GM18508 (cell line): Measurements from ENCODE around the gene LTBP1.

Experiments
- ATAC-seq: cut with Tn5 transposase; IDR thresholded peaks from one replicate; pipeline ENCODE4 v1.9.1; 2021; ENCODE audit warnings: moderate number of reproducible peaks; ENCODE audit not compliant: insufficient read depth, unreplicated experiment

The LTBP1 gene

GRCh38 chr2:33106115-33106514 lies 159.4 kb downstream of the LTBP1 start:
- no peak for ATAC-seq

GRCh38 chr2:33107690-33108482 lies 161.1 kb downstream of the LTBP1 start:
- no peak for ATAC-seq

- no peak for ATAC-seq
These were observed 162.0 kb downstream of the LTBP1 start for GRCh38 chr2:33108483-33109443.

GRCh38 chr2:33110461-33110860 lies 163.7 kb downstream of the LTBP1 start:
- ATAC-seq = no peak

GRCh38 chr2:33111002-33111446 lies 164.3 kb downstream of the LTBP1 start:
- no peak for ATAC-seq

- ATAC-seq = no peak
These were observed 168.4 kb downstream of the LTBP1 start for GRCh38 chr2:33115196-33115595.

GRCh38 chr2:33115728-33116127 lies 169.0 kb downstream of the LTBP1 start:
- no peak for ATAC-seq

GRCh38 chr2:33116799-33117198 lies 170.0 kb downstream of the LTBP1 start:
- ATAC-seq = no peak

GRCh38 chr2:33118651-33119050 lies 171.9 kb downstream of the LTBP1 start:
- no peak for ATAC-seq

GRCh38 chr2:33121416-33121815 lies 174.7 kb downstream of the LTBP1 start:
- no peak for ATAC-seq

GRCh38 chr2:33121925-33122324 lies 175.2 kb downstream of the LTBP1 start:
- no peak for ATAC-seq

- no peak for ATAC-seq
These were observed 176.0 kb downstream of the LTBP1 start for GRCh38 chr2:33122726-33123125.

GRCh38 chr2:33123216-33123615 lies 176.5 kb downstream of the LTBP1 start:
- ATAC-seq = no peak

- ATAC-seq = no peak
These were observed 179.8 kb downstream of the LTBP1 start for GRCh38 chr2:33126552-33126951.

- no peak for ATAC-seq
These were observed 180.2 kb downstream of the LTBP1 start for GRCh38 chr2:33126958-33127357.

GRCh38 chr2:33129263-33130053 lies 182.7 kb downstream of the LTBP1 start:
- ATAC-seq = no peak

- no peak for ATAC-seq
These were observed 183.3 kb downstream of the LTBP1 start for GRCh38 chr2:33130054-33130447.

GRCh38 chr2:33130544-33130943 lies 183.8 kb downstream of the LTBP1 start:
- ATAC-seq = no peak

- no peak for ATAC-seq
These were observed 184.4 kb downstream of the LTBP1 start for GRCh38 chr2:33131111-33131510.

GRCh38 chr2:33131749-33132148 lies 185.0 kb downstream of the LTBP1 start:
- ATAC-seq = no peak
